ENCODE results near the gene PLAAT2.

PLAAT2 gene

GRCh38 chr11:63506876-63507275 lies 56.3 kb downstream of the PLAAT2 start:
- ChIA-PET CTCF (interaction anchor here (1.9 kb wide), 1 partner anchor 28 kb away, joined by 5 read pairs; no protein-coding TSS in a partner anchor), POLR2A (no interaction called here)
- DNase-seq (ENCODE audit: extremely low spot score) = no peak
- TF ChIP-seq FOXA1 (IDR thresholded peaks at IDR 0.05) = no peak
- no peak for TF ChIP-seq ARNT (IDR thresholded peaks at IDR 0.05)
- TF ChIP-seq TARDBP (IDR thresholded peaks at IDR 0.05) = no peak
- no peak for TF ChIP-seq ELF4 (IDR thresholded peaks at IDR 0.05)

GRCh38 chr11:63505857-63506528 lies 57.2 kb downstream of the PLAAT2 start, which contains the start of gene LGALS12:
LGALS12 (plus strand) TSS chr11:63506084; CDS start chr11:63506459, 375 bp downstream.
- ChIA-PET POLR2A (no interaction called here), CTCF (interaction anchor here (1.9 kb wide), 1 partner anchor 27 kb away, joined by 5 read pairs; no protein-coding TSS in a partner anchor)
- TF ChIP-seq TARDBP (IDR thresholded peaks at IDR 0.05) (no peak), BHLHE40 (IDR thresholded peaks at IDR 0.05; ENCODE audit: borderline replicate concordance) (no peak), FOXA1 (IDR thresholded peaks at IDR 0.05) (no peak), L3MBTL2 (conservative IDR thresholded peaks at IDR 0.05) (no peak), SP1 (IDR thresholded peaks at IDR 0.05) (no peak), SUZ12 (IDR thresholded peaks at IDR 0.05) (no peak), ARNT (IDR thresholded peaks at IDR 0.05) (no peak)
- no peak for DNase-seq (ENCODE audit: extremely low spot score)

- TF ChIP-seq BHLHE40 (IDR thresholded peaks at IDR 0.05; ENCODE audit: borderline replicate concordance) (no peak), HDGF (IDR thresholded peaks at IDR 0.05; ENCODE audit: borderline replicate concordance) (no peak)
- POLR2A ChIA-PET = interaction anchor here (1.4 kb wide), 1 partner anchor 9 kb away, joined by 3 read pairs; no protein-coding TSS in a partner anchor
- CTCF ChIA-PET = no interaction called here
- DNase-seq (ENCODE audit: extremely low spot score) = no peak
Observed at GRCh38 chr11:63504933-63505586, 58.1 kb downstream of the PLAAT2 start.

- ChIA-PET POLR2A (interaction anchor here (1.4 kb wide), 1 partner anchor 8 kb away, joined by 3 read pairs; no protein-coding TSS in a partner anchor), CTCF (no interaction called here)
- TF ChIP-seq L3MBTL2 (conservative IDR thresholded peaks at IDR 0.05) = no peak
- TF ChIP-seq LEF1 (IDR thresholded peaks at IDR 0.05; ENCODE audit: borderline replicate concordance) = no peak
- no peak for TF ChIP-seq ELF4 (IDR thresholded peaks at IDR 0.05)
- DNase-seq (ENCODE audit: extremely low spot score) = no peak
Observed at GRCh38 chr11:63504054-63504453, 59.1 kb downstream of the PLAAT2 start.

GRCh38 chr11:63503492-63503891 lies 59.7 kb downstream of the PLAAT2 start:
- no peak for DNase-seq (ENCODE audit: extremely low spot score)
- ChIA-PET POLR2A (interaction anchor here (1.4 kb wide), 1 partner anchor 8 kb away, joined by 3 read pairs; no protein-coding TSS in a partner anchor), CTCF (no interaction called here)
- TF ChIP-seq PKNOX1 (IDR thresholded peaks at IDR 0.05) (no peak), CTBP1 (IDR thresholded peaks at IDR 0.05; ENCODE audit: borderline replicate concordance) (no peak), ELF4 (IDR thresholded peaks at IDR 0.05) (no peak), BHLHE40 (IDR thresholded peaks at IDR 0.05; ENCODE audit: borderline replicate concordance) (no peak), LEF1 (IDR thresholded peaks at IDR 0.05; ENCODE audit: borderline replicate concordance) (no peak), FOXM1 (IDR thresholded peaks at IDR 0.05; ENCODE audit: borderline replicate concordance) (no peak)

Data from HEK293T (cell line).